Measurements from ENCODE around the gene FOXO1. TPM values are rescaled to one million over a fixed set of nuclear protein-coding genes. Genes with fewer than 3 reads are reported as not detected.

FOXO1 gene
- total and polyA plus RNA-seq, 2 of the 13 experiments (the other 11 are each of a cell fraction or from before 2014, with no cell fraction given) = 8.1 to 13.1 TPM

DNA sequence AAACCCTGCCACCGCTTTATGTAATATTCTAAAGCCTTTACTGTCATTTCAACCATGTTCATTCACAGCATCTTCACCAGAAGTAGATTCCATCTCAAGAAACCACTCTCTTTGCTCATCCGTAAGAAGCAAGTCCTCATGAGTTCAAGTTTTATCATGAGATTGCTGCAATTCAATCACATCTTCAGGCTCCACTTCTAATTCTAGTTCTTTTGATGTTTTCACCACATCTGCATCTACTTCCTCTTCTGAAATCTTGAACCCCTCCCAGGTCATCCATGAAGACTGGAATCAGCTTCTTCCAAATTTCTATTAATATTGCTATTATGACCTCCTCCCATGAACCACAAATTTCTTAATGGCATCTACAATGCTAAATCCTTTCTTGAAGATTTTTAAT lies 83.9 kb downstream of the FOXO1 start:
- in situ Hi-C loops (cut with HindIII; ENCODE audit: extremely low pct_ligation_motif_present, low pct_unique_long_range_greater_than_20kb) (no loop called here), intact Hi-C loops (cut with micrococcal nuclease; ENCODE audit: unreplicated experiment) (no loop called here)
- peaks cover 0 to 3% of the 10 kb centered on the region in 2 experiments; a peak in 4 of 5 replicates for H3K36me3 ChIP-seq (replicated peaks in 1 of 2; ENCODE audit: control insufficient read depth in 1 of 2, insufficient read depth in 2 of 2, low read length in 2 of 2)
- no peaks in the 10 kb centered on the region for H3K27me3 ChIP-seq (ENCODE audit: control insufficient read depth in 1 of 2, insufficient read depth in 2 of 2, low read length in 2 of 2)
- no peak overlapping the region for H3K4me2 ChIP-seq (ENCODE audit: low read depth, low read length)
- ChIA-PET CTCF (ENCODE audit: low intra/inter-chr PET ratio, low total read pairs) (no interaction called here), POLR2A (no interaction called here)
- H3K9ac ChIP-seq (ENCODE audit: insufficient read depth, low read depth, low read length) = no peak overlapping the region
- peaks cover 57% of the 10 kb centered on the region for H4K20me1 ChIP-seq (ENCODE audit: insufficient read depth, low read length)
- peaks cover 99% of the 10 kb centered on the region for H3K79me2 ChIP-seq (ENCODE audit: insufficient read depth, low read length)
- no peak for TF ChIP-seq KAT8 (CRISPR knock-in tag; IDR thresholded peaks at IDR 0.05)
- no peak for TF ChIP-seq GPN1 (CRISPR knock-in tag; IDR thresholded peaks at IDR 0.05; ENCODE audit: borderline replicate concordance)
- TF ChIP-seq SOX13 (IDR thresholded peaks at IDR 0.05) = no peak
- TF ChIP-seq SOX13 (CRISPR knock-in tag; conservative IDR thresholded peaks at IDR 0.05 in 1 of 2, IDR thresholded peaks at IDR 0.05 in 1 of 2) = no peak
- no peak for TF ChIP-seq USF2 (IDR thresholded peaks at IDR 0.05; ENCODE audit: low read depth, low read length)
- TF ChIP-seq USF2 (CRISPR knock-in tag; IDR thresholded peaks at IDR 0.05; ENCODE audit: borderline replicate concordance) = no peak
- TF ChIP-seq CBX2 (IDR thresholded peaks at IDR 0.05; ENCODE audit: low read depth, low read length) = no peak
- no peak for TF ChIP-seq CBX2 (CRISPR knock-in tag; IDR thresholded peaks at IDR 0.05; ENCODE audit: low read depth)
- no peak for TF ChIP-seq ZNF260 (CRISPR knock-in tag; IDR thresholded peaks at IDR 0.05; ENCODE audit: borderline replicate concordance, low read depth)
- TF ChIP-seq JUND (CRISPR knock-in tag; IDR thresholded peaks at IDR 0.05) = no peak
- no peak for TF ChIP-seq KAT7 (CRISPR knock-in tag; IDR thresholded peaks at IDR 0.05; ENCODE audit: borderline replicate concordance)
- TF ChIP-seq MAFK (conservative IDR thresholded peaks at IDR 0.05 in 1 of 2, IDR thresholded peaks at IDR 0.05 in 1 of 2; ENCODE audit: low read length in 2 of 2) = no peak
- no peak for TF ChIP-seq HNRNPH1 (optimal IDR thresholded peaks at IDR 0.05; ENCODE audit: low read depth, low read length)
- TF ChIP-seq PHF20 (CRISPR knock-in tag; IDR thresholded peaks at IDR 0.05) = no peak
- no peak for TF ChIP-seq ZNF562 (CRISPR knock-in tag; IDR thresholded peaks at IDR 0.05; ENCODE audit: borderline replicate concordance)
- FAIRE-seq (no peak), ATAC-seq (no peak), DNase-seq (ENCODE audit: low spot score) (no peak)
- BruUV-seq (replicated peaks) = no TSS peak
- no peak overlapping the region for H2AFZ ChIP-seq (ENCODE audit: low read length)
- peaks cover 65% of the 10 kb centered on the region for H3K4me1 ChIP-seq (ENCODE audit: insufficient read depth, low read length)
- no peak overlapping the region for H3K27ac ChIP-seq (ENCODE audit: extremely low read length, insufficient read depth, low read length)
- WGBS (ENCODE audit: low lambda C conversion rate) = 96% methylated on average over 2 of the region's 2 CpGs
- no peak overlapping the region for H3K4me3 ChIP-seq (replicated peaks in 1 of 3; ENCODE audit: insufficient read depth in 1 of 3, low read depth in 2 of 3, low read length in 3 of 3)
- peaks cover 12% of the 10 kb centered on the region for H3K9me3 ChIP-seq (ENCODE audit: low read length)
